ENCODE data around the gene PI16.
"Not testable (repeated sequence)": the region's sequence is repeated elsewhere in the genome, so short reads cannot be mapped to it uniquely, and the experiment has no call there.

PI16 gene

DNA sequence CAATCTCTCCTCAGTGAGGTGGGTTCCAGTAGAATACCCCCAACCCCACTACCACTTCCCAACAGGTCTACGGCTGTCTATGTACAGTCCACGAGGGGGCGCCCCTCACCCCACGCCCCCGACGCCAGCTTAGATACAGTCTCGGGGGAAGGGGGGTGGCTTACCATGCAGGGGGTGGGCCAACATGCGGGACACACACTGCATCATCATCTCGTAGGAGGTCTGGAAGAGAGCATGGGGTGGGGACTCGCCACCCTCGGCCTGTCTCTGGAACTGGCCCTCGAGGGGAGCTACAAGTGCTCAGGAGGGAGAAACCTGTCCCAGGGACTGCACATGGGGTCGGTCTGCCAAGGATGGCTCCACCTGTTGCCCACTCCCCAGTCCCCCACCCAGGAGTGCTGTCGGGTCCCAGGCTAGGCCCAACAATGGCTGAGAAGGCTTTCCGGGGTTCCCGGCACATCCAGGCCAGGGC, 23.0 kb downstream of the PI16 start:
- no peak for FAIRE-seq

DNA sequence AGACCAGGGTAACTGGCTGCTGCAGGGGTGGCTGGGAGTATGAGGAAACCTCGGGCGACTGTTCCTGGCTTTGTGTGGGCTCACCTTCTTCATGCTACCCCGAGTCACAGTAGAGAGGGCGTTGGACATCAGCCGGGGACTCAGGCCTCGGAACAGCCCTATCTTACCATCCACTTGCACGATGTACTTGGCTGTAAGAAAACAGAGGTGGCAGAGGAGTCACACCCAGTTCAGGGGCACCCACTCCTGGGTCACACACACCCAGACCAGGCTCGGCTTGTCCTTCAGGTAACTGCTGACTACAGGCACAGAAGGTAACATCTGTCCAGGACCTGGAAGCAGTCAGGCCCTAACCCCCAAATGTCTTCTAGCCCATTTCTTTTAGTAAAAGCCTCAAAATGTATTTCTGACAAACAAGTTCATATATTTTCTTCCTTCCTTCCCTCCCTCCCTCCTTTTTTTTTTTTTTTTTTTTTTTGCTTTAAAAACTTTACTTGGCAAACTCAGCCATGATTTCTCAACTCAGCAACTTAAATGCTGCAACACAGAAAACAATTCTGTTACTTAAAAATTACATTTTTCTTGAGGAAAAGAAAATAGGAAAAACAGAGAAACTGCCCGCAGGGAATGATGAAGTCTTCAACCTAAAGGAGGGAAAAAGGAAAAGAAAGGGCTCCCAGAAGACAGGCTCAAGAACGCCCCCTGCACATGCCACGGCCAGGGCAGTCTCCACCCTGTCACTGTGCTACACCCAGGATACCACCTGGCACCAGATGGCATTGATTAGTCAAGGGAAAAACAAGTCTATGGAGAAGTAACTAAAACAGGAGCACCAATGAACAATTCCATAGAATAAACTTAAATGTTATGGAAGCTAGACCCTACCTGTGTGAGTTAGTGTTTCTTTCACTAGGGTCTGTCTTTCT, 24.1 kb downstream of the PI16 start:
- no peak for FAIRE-seq

- peak; percentile 23 for FAIRE-seq
Measured at GRCh38 chr6:36979347-36979742, 24.8 kb downstream of the PI16 start.

- FAIRE-seq, result no peak
Measured at GRCh38 chr6:36980129-36980528, 25.6 kb downstream of the PI16 start.

DNA sequence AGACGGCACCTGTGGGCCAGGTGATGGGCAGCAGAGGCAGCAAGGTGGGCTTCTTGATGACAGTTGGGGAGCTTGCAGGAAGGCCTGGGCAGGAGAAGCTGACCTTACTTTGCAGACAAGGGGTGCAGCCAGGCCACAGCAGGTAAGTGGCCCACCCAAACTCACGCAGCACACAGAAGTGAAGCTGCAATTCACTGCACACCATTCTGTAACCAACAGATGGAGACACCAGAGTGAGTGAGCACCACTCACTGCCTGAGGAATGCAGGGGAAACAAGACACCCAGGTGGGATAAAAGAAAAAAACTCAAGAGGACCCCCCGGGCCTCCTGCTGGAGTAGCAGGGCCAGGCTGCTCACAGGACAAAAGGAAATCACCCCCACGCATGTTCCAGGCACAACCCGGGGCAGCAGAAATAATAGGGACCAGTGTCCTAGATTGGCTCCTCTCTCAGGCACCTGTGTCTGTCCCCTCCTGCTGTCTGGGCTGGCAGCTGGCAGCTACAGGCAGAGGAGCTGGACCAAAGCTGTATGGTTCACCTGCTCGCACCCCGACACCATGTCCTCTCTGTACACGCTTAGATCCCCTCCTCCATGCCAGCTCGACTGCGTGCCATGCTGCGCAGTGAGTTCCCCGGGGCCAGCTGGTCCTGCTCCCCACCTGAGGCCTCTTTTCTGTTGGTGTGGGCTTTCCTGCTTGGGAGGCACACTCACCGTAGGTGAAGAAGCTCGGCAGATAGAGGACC, 26.5 kb downstream of the PI16 start:
- no peak for FAIRE-seq

GRCh38 chr6:36983538-36983937, 29.0 kb downstream of the PI16 start:
- FAIRE-seq, result no peak

GRCh38 chr6:36984581-36985416, 30.3 kb downstream of the PI16 start:
- no peak for FAIRE-seq

DNA sequence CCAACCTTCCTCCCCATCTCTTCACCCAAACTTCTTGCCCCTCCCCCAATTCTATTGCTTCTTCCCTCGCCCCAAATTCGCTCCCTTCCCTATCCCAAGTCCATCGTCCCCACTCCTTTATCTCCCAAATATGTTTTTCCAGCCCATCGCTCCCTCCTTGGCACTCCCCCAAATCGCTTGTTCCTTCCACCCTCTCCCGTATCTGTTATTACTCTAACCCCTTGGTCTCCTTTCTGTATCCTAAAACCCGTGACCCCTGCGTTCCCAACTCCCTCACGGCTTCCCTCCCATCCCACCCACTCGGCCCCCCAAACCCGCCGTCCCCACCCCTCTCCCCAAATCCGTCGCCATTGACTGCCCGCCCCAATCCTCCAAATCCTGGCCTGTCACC, 30.9 kb downstream of the PI16 start:
- no peak for FAIRE-seq

DNA sequence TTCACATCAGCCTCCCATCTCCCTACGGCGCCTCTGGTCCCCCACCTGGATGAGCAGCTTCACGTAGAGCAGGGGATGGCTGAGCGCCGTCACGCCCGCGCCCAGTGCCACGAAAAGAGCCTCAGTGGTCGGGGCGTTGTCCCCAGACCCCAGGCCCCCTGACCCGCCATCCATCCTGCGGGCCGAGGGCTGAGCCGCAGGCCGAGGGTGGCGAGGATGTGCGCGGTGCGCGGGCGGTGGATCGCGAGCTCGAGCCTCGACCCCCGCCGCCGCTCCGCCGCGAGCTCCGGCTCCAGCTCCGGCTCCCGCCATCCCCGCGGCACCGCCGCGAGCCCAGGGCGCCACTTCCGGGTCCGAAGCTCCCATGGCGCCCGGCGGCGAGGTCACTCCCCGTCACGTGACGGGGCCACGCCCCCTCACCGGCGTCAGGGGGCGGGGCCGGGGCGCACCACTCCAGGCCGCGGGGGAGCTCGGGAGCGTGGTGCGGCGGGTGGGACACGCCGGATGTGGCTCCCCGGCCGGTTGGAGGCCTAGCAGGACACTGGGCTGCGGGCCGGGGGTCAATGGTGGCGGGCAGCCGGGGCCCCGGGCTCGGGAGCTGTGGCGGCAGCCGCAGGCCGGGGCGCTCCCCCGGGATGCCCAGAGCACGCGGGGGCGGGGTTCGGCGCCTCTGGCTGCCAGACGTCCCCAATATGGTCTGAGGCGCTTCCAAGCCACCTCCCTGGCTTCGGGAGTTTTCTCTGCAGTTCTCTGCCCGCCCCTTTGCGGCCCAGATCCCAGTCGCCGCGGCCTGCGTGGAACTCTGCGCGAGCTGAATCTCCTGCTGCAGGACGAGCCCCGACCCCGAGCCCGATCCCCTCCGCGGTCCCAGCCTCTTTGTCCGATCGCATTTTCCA, 31.5 kb downstream of the PI16 start, which contains the start of gene MTCH1:
MTCH1 (minus strand) TSS at position 389 of the 896 bp plus-strand sequence; CDS start at position 366, 23 bp downstream.
- FAIRE-seq, result no peak

- no peak for FAIRE-seq
Measured at GRCh38 chr6:36986704-36987047, 32.1 kb downstream of the PI16 start.

GRCh38 chr6:36989264-36989663, 34.7 kb downstream of the PI16 start:
- no peak for FAIRE-seq

GRCh38 chr6:36990401-36990800, 35.9 kb downstream of the PI16 start:
- FAIRE-seq, result not testable (repeated sequence)

- no peak for FAIRE-seq
Measured at GRCh38 chr6:36997811-36998722, 43.5 kb downstream of the PI16 start.

- FAIRE-seq, result no peak
Measured at GRCh38 chr6:36998723-36999038, 44.1 kb downstream of the PI16 start.

DNA sequence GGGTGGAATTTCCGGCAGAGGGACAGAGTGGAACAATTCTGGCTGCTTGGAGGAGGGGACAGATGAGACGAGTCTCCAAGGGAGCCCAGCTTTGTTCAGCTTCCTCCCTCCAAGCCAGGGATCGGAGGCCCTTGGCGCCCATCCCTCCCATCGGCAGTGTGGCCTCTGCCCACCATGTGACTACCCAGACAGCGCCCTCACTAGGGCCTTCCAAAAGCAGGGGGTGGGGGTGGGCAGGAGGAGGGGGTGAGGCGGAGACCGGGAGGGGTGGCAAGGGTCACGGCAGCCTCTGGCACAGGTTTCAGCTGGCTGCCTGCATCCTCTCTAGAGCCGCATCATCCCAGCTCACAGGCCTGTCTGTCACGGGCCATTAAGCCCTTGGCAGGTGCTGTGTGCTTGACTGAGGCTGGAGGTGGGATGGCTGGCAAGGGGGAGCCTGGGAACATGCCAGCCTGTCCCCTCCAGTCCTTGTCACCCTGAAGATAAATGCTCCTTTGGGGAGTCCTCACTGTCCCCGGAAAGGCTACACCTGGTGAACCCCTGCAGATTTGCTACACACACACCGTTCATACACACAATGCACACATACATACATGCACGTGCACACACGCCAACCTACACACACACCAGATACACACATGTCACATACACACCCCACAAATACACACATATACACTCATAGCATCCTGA, 44.7 kb downstream of the PI16 start:
- FAIRE-seq, result no peak

DNA sequence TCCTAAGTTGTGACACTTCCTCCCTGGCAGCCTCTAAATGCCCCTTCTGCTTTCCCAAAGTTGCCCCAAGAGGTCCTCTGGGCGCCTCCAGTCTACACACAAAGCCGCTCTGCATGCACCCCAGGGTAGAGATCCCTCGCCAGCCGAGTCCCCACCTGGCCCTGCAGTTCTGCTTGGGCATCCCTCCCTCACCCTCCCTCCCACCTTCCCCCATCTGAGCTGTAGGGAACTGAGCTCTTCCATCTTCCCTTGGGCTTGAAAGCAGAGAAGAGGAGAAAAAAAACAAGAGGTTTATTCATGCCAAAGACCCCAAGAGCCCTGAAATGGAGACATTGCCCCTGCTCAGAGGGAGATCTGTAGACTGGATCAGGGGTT, 45.2 kb downstream of the PI16 start:
- no peak for FAIRE-seq

GRCh38 chr6:37004044-37004980, 49.8 kb downstream of the PI16 start:
- FAIRE-seq, result no peak

- no peak for FAIRE-seq
Measured at GRCh38 chr6:37005061-37005810, 50.7 kb downstream of the PI16 start, which contains the start of gene FGD2. FGD2 (plus strand) TSS chr6:37005655; CDS start chr6:37005818, 163 bp downstream.

All from TTC549 (cell line).